Stimulated activated CD8-positive, alpha-beta memory T cell treated with anti-CD3 and anti-CD28 coated beads, Interleukin-7, amount 100 ng/mL, for 1 hour (primary cell): Measurements from ENCODE around the gene STS.

Experiments
- DNase-seq, 2 donors: peaks; one replicate each; pipeline ENCODE4 v3.0.0-alpha.2; 2020; ENCODE audit warnings: low read depth in 2 of 2

The STS gene

GRCh38 chrX:7147413-7147977, at the start of gene STS:
STS (plus strand) TSS chrX:7147712; CDS start chrX:7253200, 105,488 bp downstream.
- peak in 1 of 2 donors; percentile 3 for DNase-seq

GRCh38 chrX:7100022-7100421, 47.5 kb upstream of the STS start:
- DNase-seq = no peak

GRCh38 chrX:7102119-7102518, 45.4 kb upstream of the STS start:
- no peak for DNase-seq

GRCh38 chrX:7106649-7107048, 40.9 kb upstream of the STS start:
- DNase-seq = no peak

GRCh38 chrX:7108030-7108429, 39.5 kb upstream of the STS start:
- DNase-seq = no peak

- no peak for DNase-seq
Observed at GRCh38 chrX:7109049-7109531, 38.4 kb upstream of the STS start.

- DNase-seq = no peak
Observed at GRCh38 chrX:7109838-7110793, 37.4 kb upstream of the STS start.

- DNase-seq = no peak
Observed at GRCh38 chrX:7110821-7111276, 36.7 kb upstream of the STS start.

- no peak for DNase-seq
Observed at GRCh38 chrX:7111518-7111917, 36.0 kb upstream of the STS start.

- DNase-seq = no peak
Observed at GRCh38 chrX:7112071-7112470, 35.4 kb upstream of the STS start.

GRCh38 chrX:7115557-7115956, 32.0 kb upstream of the STS start:
- no peak for DNase-seq

GRCh38 chrX:7116081-7116480, 31.4 kb upstream of the STS start:
- DNase-seq = no peak

GRCh38 chrX:7117587-7117986, 29.9 kb upstream of the STS start:
- DNase-seq = no peak

- no peak for DNase-seq
Observed at GRCh38 chrX:7119950-7120877, 27.3 kb upstream of the STS start.

- no peak for DNase-seq
Observed at GRCh38 chrX:7120878-7121219, 26.7 kb upstream of the STS start.

- DNase-seq = no peak
Observed at GRCh38 chrX:7127056-7127455, 20.5 kb upstream of the STS start.

- no peak for DNase-seq
Observed at GRCh38 chrX:7131621-7132020, 15.9 kb upstream of the STS start.

GRCh38 chrX:7132335-7133049, 15.0 kb upstream of the STS start:
- DNase-seq = no peak

GRCh38 chrX:7133050-7133440, 14.5 kb upstream of the STS start:
- DNase-seq = no peak

GRCh38 chrX:7134981-7135380, 12.5 kb upstream of the STS start:
- DNase-seq = no peak
